Liver (tissue), 9 donors: Measurements from ENCODE around the gene NBPF4. TPM values are rescaled to one million over a fixed set of nuclear protein-coding genes. Genes with fewer than 3 reads are reported as not detected.

Experiments used
- DNase-seq: peaks from one replicate; pipeline ENCODE4 v3.0.0-alpha.2; 2017; ENCODE audit warnings: low spot score
- H3K27ac ChIP-seq, 2 donors: one replicate each; pipeline ENCODE4 v1.7.0; 2013; ENCODE audit warnings: inconsistent platforms in 2 of 2, low read length in 2 of 2, control low read depth in 1 of 2, low read depth in 1 of 2, mild to moderate bottlenecking in 1 of 2
- H3K27me3 ChIP-seq, 4 donors: one replicate each; pipeline versions ENCODE4 v1.6.1 to v1.7.0; 2013; ENCODE audit warnings: low read length in 3 of 4, inconsistent platforms in 1 of 4, mild to moderate bottlenecking in 1 of 4, moderate library complexity in 1 of 4; ENCODE audit not compliant: control insufficient read depth in 4 of 4, insufficient read depth in 4 of 4
- H3K36me3 ChIP-seq, 4 donors: one replicate each; pipeline versions ENCODE4 v1.6.1 to v1.7.0; 2013; ENCODE audit warnings: low read length in 3 of 4, mild to moderate bottlenecking in 3 of 4, low read depth in 1 of 4, moderate library complexity in 1 of 4; ENCODE audit not compliant: control insufficient read depth in 4 of 4, insufficient read depth in 3 of 4
- H3K4me1 ChIP-seq, 4 donors: one replicate each; pipeline versions ENCODE4 v1.6.1 to v1.7.0; 2013; ENCODE audit warnings: low read length in 3 of 4, mild to moderate bottlenecking in 3 of 4, moderate library complexity in 1 of 4; ENCODE audit not compliant: control insufficient read depth in 4 of 4, insufficient read depth in 4 of 4
- H3K4me3 ChIP-seq, 3 donors: one replicate each; pipeline versions ENCODE4 v1.6.1 to v1.7.0; 2013; ENCODE audit warnings: low read length in 3 of 3, control low read depth in 1 of 3, low read depth in 1 of 3, mild to moderate bottlenecking in 1 of 3
- H3K9ac ChIP-seq, 2 donors: one replicate each; pipeline ENCODE4 v1.7.0; 2013; ENCODE audit warnings: low read length in 2 of 2, mild to moderate bottlenecking in 2 of 2, moderate library complexity in 2 of 2, control low read depth in 1 of 2, low read depth in 1 of 2
- H3K9me3 ChIP-seq, 4 donors: one replicate each; pipeline versions ENCODE4 v1.6.1 to v1.7.0; 2013; ENCODE audit warnings: low read length in 3 of 4; ENCODE audit not compliant: control insufficient read depth in 4 of 4
- ATF3 ChIP-seq: IDR thresholded peaks from 2 replicates; pipeline ENCODE4 v1.6.1; 2016; ENCODE audit warnings: antibody characterized with exemption
- CTCF ChIP-seq: fragments of 150-350 bp; IDR thresholded peaks from 2 replicates; pipeline ENCODE4 v1.5.1; 2017; ENCODE audit warnings: improper control_type of control experiment, low read depth, low read length; ENCODE audit not compliant: missing input control
- EGR1 ChIP-seq, 2 donors: IDR thresholded peaks; 2 replicates each; pipeline ENCODE4 v1.6.1; 2016 to 2018; ENCODE audit warnings: antibody characterized with exemption in 2 of 2, low read depth in 2 of 2
- FOXA1 ChIP-seq: IDR thresholded peaks from 2 replicates; pipeline ENCODE4 v1.6.1; 2016; ENCODE audit warnings: antibody characterized with exemption
- FOXA2 ChIP-seq: IDR thresholded peaks from 2 replicates; pipeline ENCODE4 v1.6.1; 2016; ENCODE audit warnings: antibody characterized with exemption
- GABPA ChIP-seq, 2 donors: IDR thresholded peaks in 1 of 2; conservative IDR thresholded peaks in 1 of 2; 2 replicates each; pipeline ENCODE4 v1.6.1; 2016; ENCODE audit warnings: antibody characterized with exemption in 2 of 2, mild to moderate bottlenecking in 1 of 2, moderate library complexity in 1 of 2
- HNF4A ChIP-seq, 2 donors: conservative IDR thresholded peaks; 2 replicates each; pipeline ENCODE4 v1.6.1; 2016; ENCODE audit warnings: antibody characterized with exemption in 2 of 2, mild to moderate bottlenecking in 2 of 2
- HNF4G ChIP-seq: IDR thresholded peaks from 2 replicates; pipeline ENCODE4 v1.6.1; 2016; ENCODE audit warnings: antibody characterized with exemption
- JUND ChIP-seq, 2 donors: IDR thresholded peaks; 2 replicates each; pipeline ENCODE4 v1.6.1; 2016; ENCODE audit warnings: antibody characterized with exemption in 2 of 2
- MAX ChIP-seq: IDR thresholded peaks from 2 replicates; pipeline ENCODE4 v1.6.1; 2016; ENCODE audit warnings: antibody characterized with exemption
- NR2F2 ChIP-seq: IDR thresholded peaks from 2 replicates; pipeline ENCODE4 v1.6.1; 2016; ENCODE audit warnings: antibody characterized with exemption
- RAD21 ChIP-seq, 2 donors: IDR thresholded peaks; 2 replicates each; pipeline ENCODE4 v1.6.1; 2016; ENCODE audit warnings: antibody characterized with exemption in 2 of 2, mild to moderate bottlenecking in 2 of 2
- REST ChIP-seq: IDR thresholded peaks from 2 replicates; pipeline ENCODE4 v1.6.1; 2016; ENCODE audit warnings: antibody characterized with exemption, mild to moderate bottlenecking
- RXRA ChIP-seq, 2 donors: IDR thresholded peaks; 2 replicates each; pipeline ENCODE4 v1.6.1; 2017 to 2018; ENCODE audit warnings: antibody characterized with exemption in 2 of 2, mild to moderate bottlenecking in 1 of 2
- SP1 ChIP-seq: IDR thresholded peaks from 2 replicates; pipeline ENCODE4 v1.6.1; 2018; ENCODE audit warnings: antibody characterized with exemption, mild to moderate bottlenecking
- TAF1 ChIP-seq: conservative IDR thresholded peaks from 2 replicates; pipeline ENCODE4 v1.6.1; 2016; ENCODE audit warnings: antibody characterized with exemption, mild to moderate bottlenecking
- YY1 ChIP-seq: IDR thresholded peaks from 2 replicates; pipeline ENCODE4 v1.6.1; 2016; ENCODE audit warnings: antibody characterized with exemption, mild to moderate bottlenecking
- ZBTB33 ChIP-seq: IDR thresholded peaks from 2 replicates; pipeline ENCODE4 v1.6.1; 2016; ENCODE audit warnings: antibody characterized with exemption
- WGBS: extraction: QIAGEN DNeasy Blood & Tissue Kit; methylation state at CpG from one replicate; pipeline ENCODE4 v1.1.7; 2013; 5-methylcytosine and 5-hydroxymethylcytosine counted together
- polyA plus RNA-seq, 2 donors: library from polyadenylated mRNA; stranded (reverse) in 1 of 2; unstranded in 1 of 2; fragments of 200-250 nt in 1 of 2; fragments of >200 nt in 1 of 2; fragmentation: Nextera tagmentation in 1 of 2; extraction: Ambion mirVana in 1 of 2; gene quantifications; one replicate each; pipeline versions ENCODE4 v1.2.1 to v1.2.3, GENCODE V29; 2013 to 2015
- total RNA-seq, 2 donors: library from RNA; depleted of rRNA; stranded (reverse); fragments of >200 nt; gene quantifications; one replicate each; pipeline ENCODE4 v1.2.3, GENCODE V29; 2014
- donor health status: healthy.
- donor health status: healthy.
- donor health status: healthy.
- donor health status: healthy.
- donor health status: healthy.

The NBPF4 gene
- total and polyA plus RNA-seq, 4 donors: 0.09 TPM; not detected in 3

GRCh38 chr1:108211014-108211413 lies 32.9 kb downstream of the NBPF4 start:
- no peak for TF ChIP-seq TAF1
- TF ChIP-seq RAD21 (IDR thresholded peaks at IDR 0.05): no peak
- peaks cover 0 to 6% (median 0%) of the 10 kb centered on the region in 4 donors for H3K27me3 ChIP-seq
- no peaks in the 10 kb centered on the region for H3K9me3 ChIP-seq
- no peak overlapping the region for H3K9ac ChIP-seq
- DNase-seq: no peak
- no peaks in the 10 kb centered on the region for H3K36me3 ChIP-seq
- no peak overlapping the region for H3K4me3 ChIP-seq
- H3K27ac ChIP-seq: no peak overlapping the region
- no peaks in the 10 kb centered on the region for H3K4me1 ChIP-seq
- WGBS: 73% methylated on average over 1 of the region's 1 CpG

- TF ChIP-seq HNF4A (conservative IDR thresholded peaks at IDR 0.05) (no peak), FOXA1 (no peak), MAX (no peak), TAF1 (no peak), ZBTB33 (no peak), HNF4G (no peak), YY1 (no peak), FOXA2 (no peak), RAD21 (IDR thresholded peaks at IDR 0.05) (no peak), NR2F2 (no peak), JUND (IDR thresholded peaks at IDR 0.05) (no peak), RXRA (IDR thresholded peaks at IDR 0.05) (no peak), GABPA (IDR thresholded peaks at IDR 0.05 in 1 of 2, conservative IDR thresholded peaks at IDR 0.05 in 1 of 2) (no peak), EGR1 (IDR thresholded peaks at IDR 0.05; ENCODE audit: low read depth in 2 of 2) (no peak), CTCF (no peak), ATF3 (no peak), REST (no peak), SP1 (no peak)
- no peak overlapping the region for H3K27ac ChIP-seq
- DNase-seq: no peak
- H3K4me3 ChIP-seq: no peak overlapping the region
- peaks cover 0 to 6% (median 0%) of the 10 kb centered on the region in 4 donors for H3K27me3 ChIP-seq
- H3K36me3 ChIP-seq: no peaks in the 10 kb centered on the region
- WGBS: 75% methylated on average over 11 of the region's 11 CpGs
- no peaks in the 10 kb centered on the region for H3K9me3 ChIP-seq
- no peak overlapping the region for H3K9ac ChIP-seq
- H3K4me1 ChIP-seq: no peaks in the 10 kb centered on the region
Observed at GRCh38 chr1:108209456-108210108, 34.3 kb downstream of the NBPF4 start.
